Neural cell (in vitro differentiated cells): ENCODE data around the gene AP3D1. TPM values are rescaled to one million over a fixed set of nuclear protein-coding genes. Genes with fewer than 3 reads are reported as not detected.

Source experiments
- H2AFZ ChIP-seq: fragments of 200-600, 300-800 bp; sonication (generic), shearing (Covaris generic); 2 replicates; pipeline ENCODE4 v1.6.0; 2014; ENCODE audit warnings: low read depth, mild to moderate bottlenecking, antibody characterized with exemption, low read length, moderate library complexity
- H3F3A ChIP-seq: fragments of 200-600 bp; shearing (Covaris generic); 2 replicates; pipeline ENCODE4 v1.6.1; 2016; ENCODE audit warnings: mild to moderate bottlenecking, moderate library complexity, mixed read lengths, antibody characterized with exemption, low read length; ENCODE audit not compliant: insufficient read depth, poor library complexity, severe bottlenecking
- H3K27ac ChIP-seq: fragments of 200-600, 300-800 bp; sonication (generic), shearing (Covaris generic); 2 replicates; pipeline ENCODE4 v1.5.1; 2014; ENCODE audit warnings: mild to moderate bottlenecking, low read length, moderate library complexity
- H3K27me3 ChIP-seq: fragments of 300-800, 200-600 bp; sonication (generic), shearing (Covaris generic); 2 replicates; pipeline ENCODE4 v1.6.0; 2014; ENCODE audit warnings: mild to moderate bottlenecking, low read depth, low read length, moderate library complexity; ENCODE audit not compliant: insufficient read depth
- H3K36me3 ChIP-seq: fragments of 300-800, 200-600 bp; sonication (generic), shearing (Covaris generic); 2 replicates; pipeline ENCODE4 v1.5.1; 2014; ENCODE audit warnings: mild to moderate bottlenecking, antibody characterized with exemption, low read length, moderate library complexity; ENCODE audit not compliant: insufficient read depth
- H3K4me2 ChIP-seq: fragments of 300-800, 200-600 bp; sonication (generic), shearing (Covaris generic); 2 replicates; pipeline ENCODE4 v1.6.0; 2014; ENCODE audit warnings: mild to moderate bottlenecking, low read length
- H3K4me3 ChIP-seq: fragments of 300-800, 200-600 bp; sonication (generic), shearing (Covaris generic); 2 replicates; pipeline ENCODE4 v1.5.1; 2014; ENCODE audit warnings: mild to moderate bottlenecking, low read length, moderate library complexity
- H3K79me2 ChIP-seq: fragments of 200-600 bp; shearing (Covaris generic); replicated peaks from 2 replicates; pipeline ENCODE4 v1.6.0; 2014; ENCODE audit warnings: mild to moderate bottlenecking, low read length, moderate library complexity; ENCODE audit not compliant: insufficient read depth
- H3K9ac ChIP-seq: fragments of 300-800, 200-600 bp; sonication (generic), shearing (Covaris generic); 2 replicates; pipeline ENCODE4 v1.6.1; 2016; ENCODE audit warnings: mild to moderate bottlenecking, low read length, mixed read lengths
- H3K9me2 ChIP-seq: fragments of 200-600 bp; shearing (Covaris generic); 2 replicates; pipeline ENCODE4 v1.6.1; 2016; ENCODE audit warnings: mild to moderate bottlenecking, low read length, mixed read lengths; ENCODE audit not compliant: insufficient read depth
- H3K9me3 ChIP-seq: fragments of 200-600, 300-800 bp; sonication (generic), shearing (Covaris generic); 2 replicates; pipeline ENCODE4 v1.6.1; 2016; ENCODE audit warnings: mild to moderate bottlenecking, mixed run types, low read length, moderate library complexity, mixed read lengths
- H4K20me1 ChIP-seq: fragments of 200-600 bp; shearing (Covaris generic); 2 replicates; pipeline ENCODE4 v1.6.1; 2016; ENCODE audit warnings: mild to moderate bottlenecking, mixed run types; ENCODE audit not compliant: insufficient read depth
- CTCF ChIP-seq: fragments of 450-650 bp; IDR thresholded peaks from 2 replicates; pipeline ENCODE4 v1.5.1; 2014; ENCODE audit warnings: antibody characterized with exemption, mild to moderate bottlenecking, moderate library complexity; ENCODE audit not compliant: poor library complexity, severe bottlenecking
- EP300 ChIP-seq: fragments of 450-650 bp; conservative IDR thresholded peaks from 2 replicates; pipeline ENCODE4 v1.6.1; 2014; ENCODE audit warnings: antibody characterized with exemption, mild to moderate bottlenecking, moderate library complexity; ENCODE audit not compliant: poor library complexity, severe bottlenecking
- EZH2 ChIP-seq: fragments of 200-600, 300-800 bp; shearing (Covaris generic), sonication (generic); IDR thresholded peaks from 2 replicates; pipeline ENCODE4 v1.6.1; 2014; ENCODE audit warnings: antibody characterized with exemption, low read length, borderline replicate concordance, mild to moderate bottlenecking; ENCODE audit not compliant: insufficient read depth, poor library complexity, severe bottlenecking
- MXI1 ChIP-seq: fragments of 450-650 bp; conservative IDR thresholded peaks from 2 replicates; pipeline ENCODE4 v1.6.1; 2014; ENCODE audit warnings: antibody characterized with exemption, mild to moderate bottlenecking; ENCODE audit not compliant: poor library complexity, severe bottlenecking
- POLR2AphosphoS5 ChIP-seq: IDR thresholded peaks from 2 replicates; pipeline ENCODE4 v1.6.1; 2012
- RAD21 ChIP-seq: fragments of 450-650 bp; conservative IDR thresholded peaks from 2 replicates; pipeline ENCODE4 v1.6.1; 2014; ENCODE audit warnings: antibody characterized with exemption, mild to moderate bottlenecking, moderate library complexity
- REST ChIP-seq: IDR thresholded peaks from 2 replicates; pipeline ENCODE4 v1.6.1; 2012; ENCODE audit warnings: borderline replicate concordance
- SMC3 ChIP-seq: fragments of 450-650 bp; conservative IDR thresholded peaks from 2 replicates; pipeline ENCODE4 v1.6.1; 2014; ENCODE audit warnings: antibody characterized with exemption, mild to moderate bottlenecking, moderate library complexity; ENCODE audit not compliant: poor library complexity
- TAF1 ChIP-seq: IDR thresholded peaks from 2 replicates; pipeline ENCODE4 v1.6.1; 2012; ENCODE audit warnings: low read depth
- polyA plus RNA-seq: library from polyadenylated mRNA; depleted of rRNA; stranded (reverse); fragments of >200 nt; gene quantifications from 2 replicates; pipeline ENCODE4 v1.2.3, GENCODE V29; 2014

The AP3D1 gene
- polyA plus RNA-seq, 1 donor from 2014 or later = 60.7 TPM

GRCh38 chr19:2070986-2071673 is 80.2 kb downstream of the AP3D1 start:
- H3K4me2 ChIP-seq = no peak overlapping the region
- no peak overlapping the region for H3K27ac ChIP-seq
- H3K4me3 ChIP-seq = no peak overlapping the region
- TF ChIP-seq MXI1 = no peak
- TF ChIP-seq EP300 = no peak
- no peak for TF ChIP-seq TAF1
- no peak for TF ChIP-seq REST
- TF ChIP-seq POLR2AphosphoS5 = no peak
- no peak for TF ChIP-seq CTCF
- TF ChIP-seq SMC3 = no peak
- no peak for TF ChIP-seq EZH2
- TF ChIP-seq RAD21 = no peak
- H3K9ac ChIP-seq = no peak overlapping the region
- no peaks in the 10 kb centered on the region for H3K9me3 ChIP-seq
- no peak overlapping the region for H2AFZ ChIP-seq
- H4K20me1 ChIP-seq = no peaks in the 10 kb centered on the region
- no peaks in the 10 kb centered on the region for H3K79me2 ChIP-seq
- no peaks in the 10 kb centered on the region for H3K27me3 ChIP-seq
- H3K36me3 ChIP-seq = no peaks in the 10 kb centered on the region
- H3K9me2 ChIP-seq = no peaks in the 10 kb centered on the region
- no peaks in the 10 kb centered on the region for H3F3A ChIP-seq

GRCh38 chr19:2070436-2070827 is 80.9 kb downstream of the AP3D1 start:
- H3K27ac ChIP-seq = no peak overlapping the region
- no peaks in the 10 kb centered on the region for H3K36me3 ChIP-seq
- H3K9me3 ChIP-seq = no peaks in the 10 kb centered on the region
- no peaks in the 10 kb centered on the region for H3F3A ChIP-seq
- H4K20me1 ChIP-seq = no peaks in the 10 kb centered on the region
- no peak overlapping the region for H3K9ac ChIP-seq
- H2AFZ ChIP-seq = no peak overlapping the region
- no peaks in the 10 kb centered on the region for H3K27me3 ChIP-seq
- H3K79me2 ChIP-seq = no peaks in the 10 kb centered on the region
- TF ChIP-seq TAF1 (no peak), EP300 (no peak), POLR2AphosphoS5 (no peak), MXI1 (no peak), CTCF (no peak), EZH2 (no peak), SMC3 (no peak), RAD21 (no peak), REST (no peak)
- H3K4me3 ChIP-seq = no peak overlapping the region
- H3K9me2 ChIP-seq = no peaks in the 10 kb centered on the region
- no peak overlapping the region for H3K4me2 ChIP-seq
